T-helper 22 cell (primary cell): ENCODE results near the gene DUSP6.

Experiments used
- DNase-seq: peaks from one replicate; pipeline ENCODE4 v3.0.0-alpha.2; 2020; ENCODE audit warnings: low read depth

DUSP6 gene

DNA sequence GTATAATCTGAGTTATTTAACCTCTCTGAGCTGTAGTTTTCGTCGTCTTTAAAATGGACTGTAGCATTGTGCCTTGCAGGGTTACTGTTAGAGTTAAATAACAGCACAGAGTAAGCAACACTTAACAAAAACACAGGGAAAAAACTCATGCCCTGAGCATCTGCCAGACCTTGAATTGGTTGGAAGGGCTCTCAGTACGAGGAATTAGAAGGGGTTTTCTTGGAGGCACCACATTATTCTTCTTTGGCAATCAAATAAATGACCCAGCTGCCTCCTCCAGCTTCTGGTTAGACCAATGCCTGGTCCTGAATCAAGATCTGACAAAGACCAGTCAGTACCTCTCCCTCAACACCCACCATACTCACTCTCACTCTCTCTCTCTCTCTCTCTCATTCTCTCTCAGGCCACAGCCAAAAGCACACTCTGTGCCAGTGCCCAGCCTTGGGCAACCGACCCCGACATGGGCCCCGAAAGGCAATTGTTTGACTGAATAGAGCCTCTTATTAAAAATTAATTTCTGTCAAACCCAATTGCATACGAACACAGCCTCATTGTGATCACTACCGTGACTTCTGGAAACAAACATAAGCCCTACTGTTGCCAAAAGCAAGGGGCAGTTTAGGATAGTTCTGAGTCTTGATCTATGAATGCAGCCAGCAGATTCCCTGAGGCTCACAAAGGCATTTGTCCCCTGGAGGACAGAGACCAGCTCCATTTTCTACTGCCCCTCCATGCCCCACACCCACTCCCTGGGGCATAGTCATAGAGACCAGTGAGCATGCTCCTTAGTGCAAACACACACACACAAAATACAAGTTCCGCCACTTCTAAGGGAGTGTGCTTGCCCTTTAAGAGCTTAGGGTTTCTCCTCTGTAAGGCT lies 23.9 kb downstream of the DUSP6 start:
- no peak for DNase-seq

- no peak for DNase-seq
These were observed 24.7 kb downstream of the DUSP6 start for GRCh38 chr12:89327486-89328094.

- no peak for DNase-seq
These were observed 25.9 kb downstream of the DUSP6 start for GRCh38 chr12:89326239-89327040.

DNA sequence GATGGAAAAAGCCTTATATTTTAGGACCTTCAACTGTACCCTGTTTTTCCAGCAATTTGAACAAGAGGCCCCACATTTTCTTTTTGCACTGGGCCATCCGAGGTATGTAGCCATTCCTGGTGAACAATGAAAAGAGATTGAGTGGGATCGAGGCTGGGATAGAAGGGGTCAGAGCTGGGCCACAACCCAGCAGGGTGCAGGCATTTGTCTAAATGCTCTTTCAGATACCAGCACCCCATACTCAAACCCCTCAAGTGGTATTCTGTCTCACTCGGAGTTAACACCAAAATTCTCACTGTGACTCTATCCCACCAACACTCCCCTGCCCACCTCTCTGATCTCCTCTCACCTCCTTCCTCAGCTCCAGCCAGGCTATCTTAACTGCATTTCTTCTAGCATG lies 26.8 kb downstream of the DUSP6 start:
- DNase-seq: no peak

GRCh38 chr12:89324437-89324836 lies 27.9 kb downstream of the DUSP6 start:
- DNase-seq: no peak

DNA sequence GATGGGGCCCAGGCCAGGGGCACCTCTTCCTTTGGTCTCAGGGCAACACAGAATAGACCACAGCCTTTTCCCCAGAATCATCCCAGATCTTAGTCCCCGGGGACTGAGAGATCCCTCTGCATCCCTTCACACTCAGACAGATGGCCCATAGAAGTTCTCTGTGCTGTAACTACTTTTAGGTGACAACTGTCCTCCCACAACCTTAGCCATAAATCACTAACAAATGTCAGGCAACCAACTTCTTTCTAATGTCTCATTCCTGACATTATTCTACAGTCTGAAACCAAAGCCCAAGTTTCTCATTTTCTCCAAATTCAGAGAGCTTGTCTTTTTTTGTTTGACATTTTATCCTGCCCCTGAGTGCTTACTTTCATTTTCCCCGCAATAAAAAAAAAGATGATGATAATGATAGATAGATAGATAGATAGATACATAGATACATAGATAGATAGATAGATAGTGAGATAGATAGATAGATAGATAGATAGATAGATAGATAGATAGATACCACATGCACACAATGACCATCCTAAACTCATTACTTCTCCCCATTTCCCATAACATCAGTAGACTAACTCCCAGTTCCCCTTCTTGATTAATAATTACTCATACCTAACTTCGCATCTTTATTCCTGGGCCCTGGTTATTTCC lies 28.6 kb downstream of the DUSP6 start:
- no peak for DNase-seq

DNA sequence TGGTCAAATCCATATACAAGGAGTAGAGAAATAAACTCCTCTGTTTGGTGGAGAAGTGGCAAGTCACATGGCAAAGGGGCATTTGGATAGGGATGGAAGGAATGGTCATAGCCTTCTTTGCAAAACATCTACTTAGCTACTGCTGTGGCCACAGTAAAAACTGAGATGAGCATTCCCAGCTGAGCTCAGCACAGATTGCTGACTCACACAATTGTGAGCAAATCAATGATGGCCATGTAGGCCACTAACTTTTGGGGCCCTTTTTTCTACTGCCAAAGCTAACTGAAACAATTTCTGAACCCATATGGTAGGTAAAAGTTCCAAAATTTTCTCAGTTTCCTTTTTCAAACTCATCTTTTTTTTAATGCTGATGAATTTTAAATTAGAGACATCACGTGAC lies 31.6 kb downstream of the DUSP6 start:
- DNase-seq: no peak

DNA sequence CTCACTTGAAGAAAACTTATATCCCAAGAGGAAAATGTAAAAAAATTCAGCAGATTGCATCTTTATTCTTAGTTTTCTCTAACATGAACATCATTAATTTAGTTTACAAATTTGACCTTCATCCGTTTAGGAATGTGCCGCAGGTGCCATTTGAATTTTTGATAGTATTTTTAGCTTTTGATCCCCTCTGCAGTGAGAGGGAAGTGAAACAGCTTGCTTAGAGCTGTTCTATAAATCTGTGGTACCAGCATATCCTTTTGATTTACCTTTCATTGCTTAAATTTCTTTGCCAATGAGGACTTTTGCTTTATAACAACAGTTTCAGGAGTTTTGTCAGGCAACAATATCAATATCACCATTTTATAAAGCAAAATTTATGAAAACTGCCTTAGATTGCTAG lies 32.7 kb downstream of the DUSP6 start:
- no peak for DNase-seq

DNA sequence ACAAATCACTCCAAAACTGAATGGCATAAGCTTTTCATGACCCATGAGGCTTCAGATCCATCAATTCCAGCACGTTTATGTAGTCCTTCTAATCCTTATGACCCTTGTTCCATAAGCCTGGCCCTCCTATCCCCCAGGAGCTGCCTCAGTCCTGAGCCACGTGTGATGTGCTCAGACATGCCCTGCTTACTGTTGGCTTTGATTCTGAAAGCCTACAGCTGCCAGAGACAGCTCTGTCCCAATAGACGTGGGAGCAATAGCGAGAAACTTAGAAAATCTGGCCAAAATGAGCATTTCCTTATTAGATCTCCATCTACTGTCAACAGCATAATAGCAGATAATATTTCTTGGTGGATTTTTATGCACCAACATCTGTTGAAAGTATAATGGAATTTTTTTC lies 33.2 kb downstream of the DUSP6 start:
- DNase-seq: no peak

- DNase-seq: no peak
These were observed 35.6 kb downstream of the DUSP6 start for GRCh38 chr12:89316705-89317139.

- DNase-seq: no peak
These were observed 38.1 kb downstream of the DUSP6 start for GRCh38 chr12:89314060-89314761.

GRCh38 chr12:89311703-89312293 lies 40.5 kb downstream of the DUSP6 start:
- no peak for DNase-seq

- no peak for DNase-seq
These were observed 42.5 kb downstream of the DUSP6 start for GRCh38 chr12:89309815-89310214.

- DNase-seq: no peak
These were observed 42.9 kb downstream of the DUSP6 start for GRCh38 chr12:89309440-89309802.

DNA sequence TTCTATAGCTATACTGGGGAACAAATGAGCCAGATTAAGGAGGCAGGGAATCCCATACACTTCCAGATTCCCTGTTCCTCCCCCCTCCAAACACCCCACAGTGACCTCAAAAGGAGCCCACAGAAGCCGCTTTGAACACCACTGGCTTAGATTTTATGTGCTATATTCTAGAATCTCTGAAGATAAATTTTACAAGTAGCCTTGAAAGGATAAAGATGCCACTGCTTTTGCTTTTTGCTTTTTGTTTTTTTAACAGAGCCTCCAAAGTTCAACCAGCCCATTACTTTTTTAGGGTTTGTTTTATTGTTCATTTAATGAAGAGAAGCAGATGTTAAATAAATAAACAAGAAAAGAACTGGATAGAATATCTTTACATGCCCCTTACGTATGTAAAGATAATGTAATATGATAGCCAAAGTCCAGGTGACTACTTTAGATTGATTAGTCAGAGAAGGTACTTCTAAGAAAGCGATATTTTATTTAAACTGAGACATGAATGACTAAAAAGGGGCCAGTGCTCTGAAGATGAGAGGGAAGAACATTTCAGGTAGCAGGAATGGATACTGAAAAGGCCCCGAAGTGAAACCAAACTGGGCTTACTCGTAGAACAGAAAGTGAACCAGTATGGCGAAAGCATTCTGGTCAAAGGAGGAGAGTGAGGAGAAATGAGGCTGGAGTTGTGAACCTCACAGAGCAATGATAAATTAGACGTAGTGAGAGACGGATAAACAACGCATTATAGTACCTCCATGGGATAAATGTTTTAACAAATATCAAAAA lies 44.6 kb downstream of the DUSP6 start:
- DNase-seq: no peak

DNA sequence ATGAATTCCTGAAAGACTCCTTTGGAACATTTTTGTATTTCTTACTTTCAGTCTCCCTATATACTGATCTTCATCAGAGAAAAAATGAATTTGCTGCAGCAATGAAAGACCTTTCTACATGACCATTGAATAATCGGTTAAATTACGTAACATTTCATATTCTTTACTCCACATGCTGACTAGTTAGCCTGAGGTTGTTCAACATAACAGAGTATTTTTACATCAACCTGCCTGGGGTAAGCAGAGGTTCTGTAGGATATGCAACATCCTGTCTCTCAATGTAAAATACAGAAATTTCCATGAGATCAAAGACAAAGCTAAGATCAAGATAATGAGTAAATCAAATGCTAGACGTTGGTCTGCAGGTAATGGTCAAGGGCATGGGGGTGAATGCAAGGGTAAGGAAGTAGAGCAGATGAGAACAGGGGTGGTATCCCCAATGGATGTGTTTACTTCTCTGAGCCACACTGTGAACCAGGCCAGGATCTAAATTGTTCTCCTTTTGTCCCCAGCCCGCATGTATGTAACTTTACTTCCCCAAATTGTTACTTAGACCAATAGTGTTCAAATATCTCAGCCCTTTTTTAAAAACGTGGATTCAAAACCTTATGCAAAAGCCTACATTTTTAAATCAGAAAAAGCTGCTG lies 45.4 kb downstream of the DUSP6 start:
- DNase-seq: no peak

DNA sequence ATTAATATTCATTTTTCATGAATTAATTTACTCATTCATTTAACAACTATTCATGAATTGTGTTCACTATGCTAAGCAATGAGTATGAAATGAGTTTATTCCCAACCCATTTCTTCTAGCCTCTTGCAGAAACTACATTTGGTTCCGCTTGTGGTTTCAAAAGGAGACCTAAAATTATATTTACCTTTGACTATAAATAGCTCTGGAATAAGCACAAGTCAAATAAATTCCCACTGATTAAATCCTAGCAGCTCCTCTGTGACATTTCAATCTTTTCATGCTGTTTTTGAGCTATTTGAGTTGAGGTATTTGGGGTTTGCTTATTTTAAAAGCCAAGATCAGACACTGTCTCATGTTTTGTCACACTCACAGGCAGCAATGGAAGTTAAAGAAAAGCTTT lies 46.9 kb downstream of the DUSP6 start:
- DNase-seq: no peak

- no peak for DNase-seq
These were observed 52.4 kb downstream of the DUSP6 start for GRCh38 chr12:89299931-89300330.

DNA sequence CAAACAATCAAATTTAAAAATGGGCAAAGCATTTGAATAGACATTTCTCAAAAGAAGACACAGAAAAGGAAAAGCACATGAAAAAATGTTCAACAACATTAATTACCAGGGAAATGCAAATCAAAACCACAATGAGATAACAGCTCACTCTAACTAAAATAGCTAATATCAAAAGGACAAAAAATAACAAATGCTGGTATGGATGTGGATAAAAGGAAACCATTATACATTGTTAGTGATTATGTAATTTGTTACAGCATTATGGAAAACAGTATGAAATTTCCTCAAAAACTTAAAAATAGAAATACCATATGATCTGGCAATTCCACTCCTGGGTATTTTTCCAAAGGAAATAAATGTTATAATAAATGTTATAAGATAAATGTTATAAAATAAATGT lies 52.9 kb downstream of the DUSP6 start:
- DNase-seq: no peak
